GM19438 (cell line): ENCODE data around the gene TSPAN15.

Experiments
- ATAC-seq: cut with Tn5 transposase; IDR thresholded peaks from one replicate; pipeline ENCODE4 v1.9.1; 2021; ENCODE audit warnings: low read depth; ENCODE audit not compliant: unreplicated experiment

The TSPAN15 gene

GRCh38 chr10:69464401-69464800 lies 13.1 kb downstream of the TSPAN15 start:
- no peak for ATAC-seq

- no peak for ATAC-seq
These were observed 13.6 kb downstream of the TSPAN15 start for GRCh38 chr10:69464801-69465401.

DNA sequence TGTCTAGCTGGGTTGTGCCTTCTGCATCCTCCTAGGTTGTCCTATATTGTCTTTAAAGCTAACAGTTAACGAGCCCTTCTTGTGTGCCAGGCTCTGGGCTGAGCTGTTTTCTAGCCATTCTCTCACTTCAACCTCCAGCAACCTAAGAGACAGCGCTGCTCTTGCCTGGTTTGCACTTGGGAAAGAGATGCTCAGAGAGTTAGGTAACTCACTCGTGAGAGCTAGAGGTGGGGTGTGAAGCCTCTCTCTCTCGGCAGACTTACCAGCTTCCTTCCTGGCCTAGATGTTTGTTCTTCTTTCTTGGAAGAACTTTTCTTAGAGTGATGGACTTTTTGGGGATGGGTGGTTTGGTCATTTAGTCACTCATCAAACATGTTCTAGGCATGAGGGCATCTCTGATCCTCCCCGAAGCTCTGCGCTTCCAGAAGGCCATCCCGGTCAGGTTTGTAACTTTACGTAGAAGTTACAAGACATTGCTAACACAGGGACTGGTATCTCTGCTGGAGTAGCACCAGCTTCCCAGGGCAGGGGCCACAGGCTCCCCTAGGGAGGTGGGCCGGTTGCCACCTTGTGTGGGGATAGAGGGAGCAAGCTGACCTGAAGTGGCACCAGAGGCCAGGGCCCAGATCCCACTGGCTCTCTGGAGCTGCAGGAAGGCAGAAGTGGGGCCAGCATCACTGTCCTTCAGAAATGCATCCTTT lies 14.3 kb downstream of the TSPAN15 start:
- no peak for ATAC-seq

GRCh38 chr10:69466158-69466490 lies 14.9 kb downstream of the TSPAN15 start:
- ATAC-seq, result no peak

DNA sequence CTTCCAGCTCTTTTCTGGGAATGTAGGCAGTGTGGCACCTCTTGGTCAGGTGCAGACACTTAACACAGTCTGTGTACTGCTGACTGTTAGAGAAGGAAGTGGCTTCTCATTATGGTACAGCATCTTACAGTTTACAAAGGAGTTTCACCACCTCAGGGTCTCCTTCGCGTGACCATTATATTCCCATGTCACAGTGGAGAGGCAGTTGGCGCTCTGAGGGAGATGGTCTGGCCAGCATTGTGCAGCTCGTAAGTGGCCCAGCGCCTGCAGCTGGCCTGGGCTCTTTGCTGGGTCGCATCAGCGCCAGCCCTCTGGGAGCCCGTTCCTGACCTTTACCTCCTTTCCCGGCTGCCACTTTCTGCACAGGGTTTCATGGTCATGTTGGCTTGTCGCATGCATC lies 15.4 kb downstream of the TSPAN15 start:
- no peak for ATAC-seq

GRCh38 chr10:69467928-69468750 lies 16.9 kb downstream of the TSPAN15 start:
- no peak for ATAC-seq

GRCh38 chr10:69468751-69469089 lies 17.5 kb downstream of the TSPAN15 start:
- no peak for ATAC-seq

DNA sequence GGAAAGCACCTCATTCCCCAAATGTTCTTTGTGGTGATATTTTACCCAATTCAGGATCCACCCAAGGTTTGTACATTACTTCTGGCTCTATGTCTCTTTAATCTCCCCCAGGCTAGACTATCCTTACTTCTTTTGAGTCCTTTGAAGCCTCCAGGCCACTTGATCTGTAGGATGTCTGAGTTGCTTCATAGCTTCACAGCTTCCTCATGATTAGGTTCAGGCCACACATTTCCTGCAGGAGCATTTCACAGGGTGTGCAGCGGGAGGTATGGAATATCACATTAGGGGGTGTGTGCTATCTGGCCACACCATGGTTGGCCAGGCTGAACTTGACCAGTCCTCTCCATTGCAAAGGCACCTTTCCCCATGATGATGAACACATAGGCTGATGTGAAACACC lies 18.7 kb downstream of the TSPAN15 start:
- ATAC-seq, result no peak

DNA sequence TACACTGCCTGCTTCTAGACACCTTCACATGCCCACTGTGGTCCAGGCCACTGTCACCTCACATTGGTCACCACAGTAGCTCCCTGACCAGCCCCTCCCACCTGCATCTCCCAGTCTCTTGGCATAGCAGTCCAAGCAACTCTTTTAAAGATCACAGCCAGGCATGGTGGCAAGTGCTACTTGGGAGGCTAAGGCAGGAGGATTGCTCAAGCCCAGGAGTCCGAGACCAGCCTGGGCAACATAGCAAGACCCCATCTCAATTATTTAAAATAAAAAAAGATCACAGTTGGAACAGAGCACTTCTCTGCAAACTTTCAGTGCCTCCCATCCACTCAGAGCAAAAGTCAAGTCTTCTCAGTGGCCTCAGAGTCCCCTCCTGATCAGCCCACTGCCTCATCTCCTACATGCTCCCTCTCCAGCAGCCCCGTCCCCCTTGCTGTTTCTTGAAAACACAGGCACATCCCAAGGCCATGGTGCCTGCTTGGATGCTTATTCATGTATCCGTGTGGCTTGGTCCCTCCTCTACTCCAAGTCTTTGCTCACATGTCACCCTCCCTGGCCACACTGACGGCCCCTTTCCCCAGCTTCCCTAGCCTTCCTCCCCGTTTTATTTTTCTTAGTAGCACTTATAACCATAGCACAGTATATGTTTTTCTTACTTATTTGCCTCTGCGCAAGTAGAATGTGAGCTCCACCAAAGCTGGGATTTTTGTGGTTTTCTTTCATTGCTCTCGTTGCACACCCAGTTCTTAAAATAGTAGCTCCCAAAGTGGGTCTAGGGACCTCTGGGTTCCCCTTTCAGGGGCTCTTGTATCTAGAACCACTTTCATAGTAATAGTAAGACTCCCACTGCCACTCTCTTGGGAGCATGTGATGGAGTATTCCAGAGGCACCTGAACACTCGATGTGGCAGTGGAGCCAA lies 19.5 kb downstream of the TSPAN15 start:
- ATAC-seq, result no peak

- ATAC-seq, result no peak
These were observed 20.9 kb downstream of the TSPAN15 start for GRCh38 chr10:69472142-69472541.

- ATAC-seq, result no peak
These were observed 21.3 kb downstream of the TSPAN15 start for GRCh38 chr10:69472544-69472943.

DNA sequence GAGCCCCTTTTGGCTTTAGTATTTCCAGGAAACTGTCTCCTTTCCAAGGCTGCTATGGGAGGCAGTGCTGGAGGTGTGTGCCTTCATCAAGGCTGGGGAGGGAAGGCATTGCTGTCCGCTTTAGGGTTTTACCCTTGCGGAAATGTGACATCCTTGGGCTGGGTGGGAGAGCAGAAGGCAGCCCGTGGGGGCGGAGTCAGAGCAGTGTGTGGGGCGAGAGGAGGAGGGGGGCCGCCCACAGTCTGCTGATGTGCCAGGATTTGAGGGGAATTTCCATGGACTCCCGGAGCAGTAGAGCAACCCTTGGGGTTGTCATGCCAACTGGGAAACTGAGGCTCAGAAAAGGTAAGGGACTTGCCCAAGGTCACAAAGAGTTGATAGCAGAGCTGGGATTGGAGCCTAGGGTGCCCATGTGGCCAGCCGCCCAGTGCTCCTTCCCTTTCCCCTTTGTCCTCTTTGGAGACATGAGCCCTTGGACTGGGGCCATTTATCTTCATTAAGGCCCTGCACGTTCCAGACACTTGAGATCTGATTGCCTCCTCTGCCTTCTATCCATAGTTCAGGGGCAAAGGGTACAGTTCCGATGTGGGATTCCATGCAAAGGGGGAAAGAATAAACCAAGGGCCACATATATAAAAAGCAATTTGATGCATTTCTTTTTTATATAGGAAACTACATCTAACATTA lies 22.2 kb downstream of the TSPAN15 start:
- no peak for ATAC-seq

GRCh38 chr10:69474742-69475432 lies 23.6 kb downstream of the TSPAN15 start:
- no peak for ATAC-seq

DNA sequence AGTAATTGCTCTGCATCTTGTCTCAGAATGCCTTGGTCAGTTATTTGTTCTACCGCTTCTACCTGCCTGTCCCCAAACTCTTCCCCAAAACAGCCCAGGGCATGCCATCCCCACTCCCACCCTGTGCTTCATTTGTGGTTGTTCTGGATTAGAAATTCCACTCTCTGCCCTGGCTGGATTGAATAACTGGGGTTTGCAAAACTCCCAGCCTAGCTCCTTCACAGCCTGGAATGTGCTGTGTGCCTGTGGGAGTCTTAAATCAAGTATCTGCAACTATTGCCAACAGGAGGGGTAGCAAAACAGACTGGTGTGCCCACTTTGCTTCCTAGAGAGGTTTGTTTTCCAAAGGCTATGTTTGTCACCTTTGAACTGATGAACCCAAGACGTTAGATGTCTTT lies 24.2 kb downstream of the TSPAN15 start:
- no peak for ATAC-seq

DNA sequence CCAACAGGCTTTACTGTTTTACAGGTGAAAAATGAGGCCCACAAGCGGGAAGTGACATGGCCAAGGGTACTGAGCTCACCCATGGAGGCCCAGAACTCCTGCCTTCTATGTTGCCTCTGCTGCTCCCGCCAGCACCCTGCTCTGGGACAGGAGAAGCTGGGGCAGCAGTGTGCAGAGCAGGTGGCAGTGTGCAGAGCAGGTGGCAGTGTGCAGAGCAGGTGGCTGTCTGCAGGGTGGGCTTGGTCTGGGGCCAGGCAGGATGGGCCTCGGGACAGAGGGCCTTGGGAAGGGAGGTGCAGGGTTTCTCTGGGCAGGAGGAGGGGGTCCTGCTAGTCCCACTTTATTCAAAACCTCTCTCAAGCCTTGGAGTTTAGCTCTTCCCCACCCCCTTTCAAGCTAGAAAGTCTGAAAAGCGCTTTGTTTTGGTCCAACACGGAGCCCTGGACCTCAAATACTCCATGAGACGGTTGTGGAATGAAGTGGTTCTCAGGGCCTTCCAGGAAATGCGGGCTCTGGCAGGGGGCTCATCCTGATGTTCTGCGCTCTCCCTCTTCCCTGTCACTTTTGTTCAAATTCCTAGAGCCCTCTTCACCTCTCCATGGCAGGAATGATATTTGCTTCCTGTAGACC lies 26.8 kb downstream of the TSPAN15 start:
- no peak for ATAC-seq

- ATAC-seq, result no peak
These were observed 28.2 kb downstream of the TSPAN15 start for GRCh38 chr10:69479240-69480067.

DNA sequence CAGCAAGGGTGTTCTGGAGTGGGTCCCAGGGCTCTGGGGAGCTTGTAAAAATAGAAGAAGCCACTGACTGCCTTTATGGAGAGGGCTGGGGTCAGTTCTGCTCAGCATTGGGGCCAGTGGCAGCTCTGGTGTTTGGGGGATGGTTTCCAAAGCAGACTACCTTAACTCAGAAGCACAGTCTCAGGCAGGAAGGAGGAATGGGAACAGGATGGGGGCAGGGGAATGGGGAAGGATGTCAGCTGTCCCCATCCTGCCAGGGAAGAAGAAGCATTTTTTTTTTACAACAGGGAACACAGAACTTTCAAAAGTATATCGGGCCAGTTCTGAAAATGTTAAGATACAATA lies 28.8 kb downstream of the TSPAN15 start:
- no peak for ATAC-seq

- ATAC-seq, result no peak
These were observed 30.0 kb downstream of the TSPAN15 start for GRCh38 chr10:69481305-69481704.
